A549 treated with RU486 at 1 μM for 4 hours (cell line): ENCODE measurements around the gene NAT14. TPM values are rescaled to one million over a fixed set of nuclear protein-coding genes. Genes with fewer than 3 reads are reported as not detected.

Experiments used
- total RNA-seq: library from RNA; stranded (reverse); fragments of 200-300 nt; extraction: Qiagen RNA extraction; gene quantifications from 5 replicates; pipeline ENCODE4 v1.2.3, GENCODE V29; 2022; ENCODE audit warnings: low read depth

The NAT14 gene
- total RNA-seq: 35.9 to 69.5 TPM (median 57.9 TPM) in 5 replicates

GRCh38 chr19:55484593-55485438, at the start of gene NAT14:
Gene NAT14, plus strand, starts transcription at chr19:55485188. Its CDS starts 521 bp downstream, at chr19:55485709.

GRCh38 chr19:55443045-55443823, 41.8 kb upstream of the NAT14 start, which contains the start of gene SHISA7:
Gene SHISA7, minus strand, starts transcription at chr19:55443300. Its CDS starts 437 bp downstream, at chr19:55442863.

GRCh38 chr19:55461259-55461973, 23.6 kb upstream of the NAT14 start, which contains the start of gene ISOC2:
Gene ISOC2, minus strand, starts transcription at chr19:55461642. Its CDS starts 5,156 bp downstream, at chr19:55456486.

GRCh38 chr19:55464662-55465054, 20.3 kb upstream of the NAT14 start, which contains the start of gene C19orf85:
Gene C19orf85, minus strand, starts transcription at chr19:55464751. Its CDS starts 197 bp downstream, at chr19:55464554.

GRCh38 chr19:55476100-55476775, 8.8 kb upstream of the NAT14 start, which contains the start of gene ZNF628:
Gene ZNF628, plus strand, starts transcription at chr19:55476617. Its CDS starts 3,294 bp downstream, at chr19:55479911.

GRCh38 chr19:55487924-55488687, 3.1 kb downstream of the NAT14 start, which contains the start of gene SSC5D:
Gene SSC5D, plus strand, starts transcription at chr19:55488436. Its CDS starts 154 bp downstream, at chr19:55488590.

Other genes with a start within 250 kb of the NAT14 start
- 90.1 to 134 TPM (median 119 TPM) in 5 replicates for gene PPP6R1, start 226.2 kb upstream of the NAT14 start, total RNA-seq
- gene HSPBP1, start 205.1 kb upstream of the NAT14 start, total RNA-seq: 119 to 147 TPM (median 136 TPM) in 5 replicates
- 2.8 to 5.2 TPM (median 3.7 TPM) in 5 replicates for gene BRSK1, start 201.2 kb upstream of the NAT14 start, total RNA-seq
- gene TMEM150B, start 159.8 kb upstream of the NAT14 start, total RNA-seq: 0.13 TPM in 1 of 5 replicates, not detected in the others
- gene KMT5C, start 145.3 kb upstream of the NAT14 start, total RNA-seq: 5.2 to 10.5 TPM (median 8.2 TPM) in 5 replicates
- 0.50 to 4.3 TPM (median 1.4 TPM) in 5 replicates for gene COX6B2, start 130.5 kb upstream of the NAT14 start, total RNA-seq
- gene GARIN5B, start 121.9 kb upstream of the NAT14 start, total RNA-seq: 0.06 to 0.19 TPM (median 0.14 TPM) in 4 of 5 replicates, not detected in the other
- gene IL11, start 114.7 kb upstream of the NAT14 start, total RNA-seq: 37.5 to 64.5 TPM (median 50.0 TPM) in 5 replicates
- 0.85 to 2.5 TPM (median 1.5 TPM) in 5 replicates for gene TMEM190, start 108.4 kb upstream of the NAT14 start, total RNA-seq
- gene TMEM238, start 100.9 kb upstream of the NAT14 start, total RNA-seq: 3.2 to 11.8 TPM (median 11.4 TPM) in 5 replicates
- gene RPL28, start 99.3 kb upstream of the NAT14 start, total RNA-seq: 2,587 to 3,378 TPM (median 2,939 TPM) in 5 replicates
- gene UBE2S, start 77.4 kb upstream of the NAT14 start, total RNA-seq: 361 to 580 TPM (median 509 TPM) in 5 replicates
- 0.02 TPM in 1 of 5 replicates, not detected in the others for gene SHISA7, start 41.9 kb upstream of the NAT14 start, total RNA-seq
- gene ISOC2, start 23.5 kb upstream of the NAT14 start, total RNA-seq: 54.3 to 66.1 TPM (median 59.7 TPM) in 5 replicates
- not detected in 5 replicates for gene C19orf85, start 20.4 kb upstream of the NAT14 start, total RNA-seq
- 4.1 to 8.9 TPM (median 8.1 TPM) in 5 replicates for gene ZNF628, start 8.6 kb upstream of the NAT14 start, total RNA-seq
- 0.54 to 1.2 TPM (median 0.95 TPM) in 5 replicates for gene SSC5D, start 3.2 kb downstream of the NAT14 start, total RNA-seq
- gene SBK2, start 51.9 kb downstream of the NAT14 start, total RNA-seq: 1.4 to 2.7 TPM (median 2.3 TPM) in 5 replicates
- gene SBK3, start 60.4 kb downstream of the NAT14 start, total RNA-seq: 1.4 to 2.0 TPM (median 1.7 TPM) in 5 replicates
- gene ZNF579, start 95.7 kb downstream of the NAT14 start, total RNA-seq: 17.5 to 33.5 TPM (median 31.6 TPM) in 5 replicates
- 22.4 to 26.6 TPM (median 25.4 TPM) in 5 replicates for gene FIZ1, start 114.3 kb downstream of the NAT14 start, total RNA-seq
- gene ZNF524, start 115.1 kb downstream of the NAT14 start, total RNA-seq: 12.9 to 20.5 TPM (median 17.4 TPM) in 5 replicates
- 7.3 to 16.1 TPM (median 12.2 TPM) in 5 replicates for gene ZNF865, start 120.5 kb downstream of the NAT14 start, total RNA-seq
- 4.6 to 6.7 TPM (median 6.5 TPM) in 5 replicates for gene ZNF784, start 139.4 kb downstream of the NAT14 start, total RNA-seq
- gene ZNF580, start 155.8 kb downstream of the NAT14 start, total RNA-seq: 29.8 to 60.8 TPM (median 53.2 TPM) in 5 replicates
- gene ZNF581, start 158.5 kb downstream of the NAT14 start, total RNA-seq: 35.3 to 52.1 TPM (median 49.6 TPM) in 5 replicates
- gene CCDC106, start 163.0 kb downstream of the NAT14 start, total RNA-seq: 15.2 to 19.9 TPM (median 19.1 TPM) in 5 replicates
- 265 to 295 TPM (median 292 TPM) in 5 replicates for gene U2AF2, start 169.8 kb downstream of the NAT14 start, total RNA-seq
- 123 to 213 TPM (median 191 TPM) in 5 replicates for gene EPN1, start 190.0 kb downstream of the NAT14 start, total RNA-seq